DMS53 treated with DMSO at 0.1 percent for 48 hours (cell line): ENCODE results near the gene MYO7A.
"Not testable (repeated sequence)": the region's sequence is repeated elsewhere in the genome, so short reads cannot be mapped to it uniquely, and the experiment has no call there.

Experiments used
- DNase-seq: peaks from one replicate; lab custom pipeline; 2025; ENCODE audit not compliant: unreplicated experiment; lab: John Stamatoyannopoulos, UW

Gene MYO7A

DNA sequence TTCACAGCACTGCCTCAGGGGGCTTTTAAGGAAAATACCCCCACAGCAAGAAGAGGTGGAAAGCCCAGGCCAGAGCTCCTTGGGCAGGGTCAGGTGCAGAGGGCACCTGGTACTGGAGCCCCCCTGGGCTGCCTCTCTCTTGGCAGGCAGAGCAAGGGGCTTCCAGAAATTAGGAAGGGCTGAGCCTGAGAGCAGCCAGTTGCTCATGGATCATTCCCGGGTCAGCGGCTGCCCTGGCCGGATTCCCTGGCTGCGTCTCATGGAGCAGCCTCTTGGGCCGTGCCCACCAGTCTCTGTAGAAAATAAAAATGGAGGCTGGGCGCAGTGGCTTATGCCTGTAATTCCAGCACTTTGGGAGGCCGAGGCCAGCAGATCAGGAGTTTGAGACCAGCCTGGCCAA, 35.7 kb upstream of the MYO7A start:
- no peak for DNase-seq

- no peak for DNase-seq
These were observed 34.8 kb upstream of the MYO7A start for GRCh38 chr11:77093056-77093891.

DNA sequence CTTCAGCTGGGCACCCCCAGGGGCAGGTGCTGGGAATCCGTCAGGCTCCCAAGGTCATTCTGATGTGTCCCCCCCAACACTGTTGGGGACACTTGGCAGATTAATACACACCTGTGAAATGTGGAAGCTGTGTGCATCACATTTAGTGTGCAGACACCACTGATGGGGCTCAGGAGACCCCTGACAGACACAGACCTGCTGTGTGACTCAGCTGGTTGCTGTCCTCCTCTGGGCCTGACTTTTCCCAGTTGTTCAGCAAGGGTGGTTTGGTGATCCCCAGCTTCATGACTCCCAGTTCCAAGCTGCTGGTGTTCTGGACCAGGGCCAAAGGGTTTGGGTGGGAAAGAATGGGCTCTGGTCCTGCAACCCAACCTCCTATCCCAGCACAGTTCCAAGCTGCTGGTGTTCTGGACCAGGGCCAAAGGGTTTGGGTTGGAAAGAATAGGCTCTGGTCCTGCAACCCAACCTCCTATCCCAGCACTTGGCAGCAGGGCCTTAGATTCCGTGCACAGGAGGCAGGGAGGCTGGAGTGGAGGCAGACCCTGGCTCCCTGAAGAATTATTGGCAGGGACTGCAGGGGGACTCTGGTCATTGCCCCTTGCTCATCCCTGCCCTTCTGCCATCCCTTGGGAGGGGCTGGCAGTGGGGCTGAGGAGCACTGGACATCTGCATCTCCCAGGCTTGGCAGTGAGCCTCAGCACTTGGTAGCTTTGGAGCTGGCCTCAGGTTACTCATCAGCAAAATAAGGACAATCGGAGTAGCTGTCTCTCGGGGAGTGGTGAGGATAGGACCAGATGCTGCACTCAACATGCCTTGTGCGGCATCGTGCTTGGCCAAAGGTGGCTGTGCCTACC, 33.8 kb upstream of the MYO7A start:
- no peak for DNase-seq

GRCh38 chr11:77094841-77095365, 33.1 kb upstream of the MYO7A start:
- DNase-seq = no peak

GRCh38 chr11:77095551-77096490, 32.2 kb upstream of the MYO7A start:
- no peak for DNase-seq

- DNase-seq = no peak
These were observed 31.4 kb upstream of the MYO7A start for GRCh38 chr11:77096591-77097019.

- not testable (repeated sequence) for DNase-seq
These were observed 30.9 kb upstream of the MYO7A start for GRCh38 chr11:77097180-77097579.

- no peak for DNase-seq
These were observed 27.6 kb upstream of the MYO7A start for GRCh38 chr11:77100166-77101042.

DNA sequence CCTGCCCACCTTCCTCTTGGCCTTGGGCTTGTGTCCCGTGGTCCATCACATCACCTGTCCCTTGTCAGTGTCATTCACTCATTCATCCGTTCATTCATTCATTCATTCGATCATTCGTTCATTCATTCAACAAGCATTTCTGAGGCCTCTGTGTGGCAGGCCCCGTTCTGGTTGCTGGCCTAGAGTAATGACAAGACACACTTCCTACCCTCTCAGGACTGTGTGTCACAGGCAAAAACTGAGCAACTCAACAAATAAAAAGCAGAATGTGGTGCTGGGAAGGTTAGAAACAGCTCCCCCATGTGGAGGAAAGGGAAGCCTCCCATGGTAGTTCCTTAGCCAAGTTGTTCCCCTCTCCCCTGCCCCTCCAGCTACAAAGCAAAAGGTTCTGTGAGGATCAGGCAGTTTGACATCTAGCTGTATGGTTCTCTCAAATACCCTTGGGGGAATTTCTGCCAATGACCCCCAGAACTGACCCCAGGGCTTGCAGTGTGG, 27.0 kb upstream of the MYO7A start:
- peak; percentile 53 for DNase-seq

- no peak for DNase-seq
These were observed 25.5 kb upstream of the MYO7A start, which contains the start of gene OMP for GRCh38 chr11:77102246-77103210. Gene OMP, plus strand, starts transcription at chr11:77102840. Its CDS starts 0 bp downstream, at chr11:77102840.

GRCh38 chr11:77103319-77103718, 24.7 kb upstream of the MYO7A start:
- DNase-seq = no peak

DNA sequence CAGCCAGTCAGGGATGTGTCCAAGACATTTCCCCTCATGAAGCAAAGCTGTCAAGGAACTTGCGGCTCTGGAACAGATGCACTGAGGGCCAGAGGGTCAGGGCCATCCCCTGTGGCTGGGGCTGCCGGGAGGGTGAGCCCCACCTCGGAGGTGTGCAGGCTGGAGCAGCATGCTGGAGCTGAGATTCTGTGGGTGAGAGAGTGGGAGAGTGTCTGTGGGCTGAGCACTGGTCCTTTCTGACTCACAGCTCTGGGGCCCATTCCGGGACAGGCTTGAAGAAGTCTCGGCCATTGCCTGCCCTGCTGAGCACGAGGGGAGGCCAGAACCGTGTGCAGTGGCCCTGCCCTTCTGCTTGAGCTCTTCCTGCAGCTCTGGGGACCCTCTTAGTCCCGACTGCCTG, 23.3 kb upstream of the MYO7A start:
- DNase-seq = no peak

DNA sequence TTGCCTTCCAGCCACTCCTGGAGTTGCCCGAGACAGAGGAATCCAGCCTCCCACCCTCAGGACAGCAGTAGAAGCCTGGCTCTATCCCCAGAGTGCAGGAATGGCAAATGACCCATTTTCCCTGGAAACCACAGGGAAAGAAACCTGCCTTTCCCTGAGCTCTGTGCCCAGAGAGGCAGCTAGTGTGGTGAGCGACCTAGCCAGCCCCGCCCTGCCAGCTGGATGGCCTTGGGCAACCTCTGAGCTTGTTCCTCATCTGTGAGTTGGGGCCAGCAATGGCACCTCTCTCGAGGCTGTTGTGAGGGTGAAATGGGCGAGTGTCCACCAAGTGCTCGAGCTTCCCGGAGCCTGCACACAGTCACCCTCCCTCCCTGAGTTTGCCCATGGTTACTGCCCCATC, 21.7 kb upstream of the MYO7A start:
- DNase-seq = no peak

GRCh38 chr11:77106759-77107158, 21.3 kb upstream of the MYO7A start:
- no peak for DNase-seq

DNA sequence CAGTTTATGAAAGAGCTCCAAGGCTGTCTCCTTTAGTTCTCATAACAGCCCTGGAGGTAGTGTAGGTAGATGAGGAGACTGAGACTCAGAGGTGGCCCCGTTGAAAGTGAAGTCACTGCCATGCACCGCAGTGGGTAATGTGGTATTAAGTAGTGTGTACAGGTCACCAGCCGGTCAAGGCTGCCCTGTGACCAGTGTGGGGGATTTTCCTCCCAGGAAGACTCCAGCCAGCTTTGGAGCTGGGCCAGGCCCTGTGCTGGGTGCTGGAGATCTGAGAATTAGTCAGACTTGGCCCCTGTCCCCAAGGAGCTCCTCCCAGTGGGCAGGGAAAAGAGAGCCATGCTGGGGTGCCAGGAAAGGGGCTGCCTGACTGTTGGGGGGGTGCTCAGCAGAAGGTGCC, 20.1 kb upstream of the MYO7A start:
- DNase-seq = no peak

- no peak for DNase-seq
These were observed 19.6 kb upstream of the MYO7A start for GRCh38 chr11:77108436-77108835.

DNA sequence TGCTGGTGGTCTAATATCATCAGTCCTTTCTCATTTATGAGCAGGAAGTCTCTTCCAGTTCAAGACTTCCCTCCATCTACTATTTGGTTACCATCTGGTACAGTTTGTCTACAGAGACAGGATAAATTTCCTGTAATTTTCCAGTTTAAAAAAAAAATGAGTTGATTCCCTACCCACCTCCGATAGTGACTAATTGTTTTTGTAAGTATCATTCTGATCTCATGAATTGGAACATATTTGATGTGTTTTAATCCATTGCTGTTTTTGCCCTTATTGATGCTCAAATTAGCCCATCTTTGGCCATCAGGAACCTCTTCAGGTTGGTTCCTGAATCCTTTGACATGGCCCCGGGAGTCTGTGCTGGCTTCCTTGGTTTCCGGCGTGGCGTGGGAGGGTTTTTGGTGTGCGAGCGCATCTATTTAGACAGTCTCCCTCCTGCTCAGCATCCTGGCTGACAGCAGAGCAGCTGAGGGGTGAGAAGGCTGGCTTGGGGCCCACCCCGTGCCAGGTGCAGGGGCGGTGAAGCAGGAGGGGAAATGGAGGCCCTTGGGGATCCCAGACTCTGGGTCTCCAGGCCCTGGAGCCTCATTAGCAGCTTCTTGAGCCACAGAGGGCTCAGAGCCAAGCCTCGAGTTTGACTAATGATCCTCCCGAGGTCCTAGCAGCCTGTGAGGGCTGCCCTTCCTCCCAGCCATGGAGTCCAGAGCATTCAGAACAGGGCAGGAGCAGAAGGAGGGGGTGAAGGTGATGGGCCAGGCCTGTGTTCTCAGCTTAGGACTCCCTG, 18.6 kb upstream of the MYO7A start:
- DNase-seq = no peak

DNA sequence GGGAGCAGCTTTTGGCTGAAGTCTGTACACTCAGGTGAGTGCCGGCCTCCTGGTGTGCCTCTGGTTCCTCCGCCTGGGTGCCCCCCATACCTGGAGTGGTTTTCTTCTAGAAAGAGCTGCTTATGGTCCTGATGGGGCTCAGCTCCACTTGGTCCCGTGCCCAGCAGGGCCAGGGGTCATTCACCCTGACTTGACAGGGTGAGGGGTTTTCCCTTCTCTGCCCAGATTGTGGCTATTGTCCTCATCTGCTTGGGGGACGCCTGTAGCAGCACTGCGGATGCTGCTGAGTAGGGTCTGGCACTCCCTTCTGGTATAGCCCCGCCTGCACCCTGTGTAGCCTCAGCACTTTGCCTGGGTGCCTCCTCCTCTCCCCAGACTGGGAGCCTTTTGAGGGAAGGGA, 17.2 kb upstream of the MYO7A start:
- DNase-seq = no peak
